ENCODE results near the gene NR3C2.

NR3C2 gene

GRCh38 chr4:148222991-148223660, 219.1 kb downstream of the NR3C2 start:
- DNase-seq (ENCODE audit: low spot score in 2 of 2) (no peak), ATAC-seq (no peak)
- Mint-ChIP-seq H3K4me3 (no peak overlapping the region), H3K27ac (no peak overlapping the region), H3K36me3 (no peaks in the 10 kb centered on the region), H3K9me3 (no peaks in the 10 kb centered on the region), H3K4me1 (peaks cover 6% of the 10 kb centered on the region)

DNA sequence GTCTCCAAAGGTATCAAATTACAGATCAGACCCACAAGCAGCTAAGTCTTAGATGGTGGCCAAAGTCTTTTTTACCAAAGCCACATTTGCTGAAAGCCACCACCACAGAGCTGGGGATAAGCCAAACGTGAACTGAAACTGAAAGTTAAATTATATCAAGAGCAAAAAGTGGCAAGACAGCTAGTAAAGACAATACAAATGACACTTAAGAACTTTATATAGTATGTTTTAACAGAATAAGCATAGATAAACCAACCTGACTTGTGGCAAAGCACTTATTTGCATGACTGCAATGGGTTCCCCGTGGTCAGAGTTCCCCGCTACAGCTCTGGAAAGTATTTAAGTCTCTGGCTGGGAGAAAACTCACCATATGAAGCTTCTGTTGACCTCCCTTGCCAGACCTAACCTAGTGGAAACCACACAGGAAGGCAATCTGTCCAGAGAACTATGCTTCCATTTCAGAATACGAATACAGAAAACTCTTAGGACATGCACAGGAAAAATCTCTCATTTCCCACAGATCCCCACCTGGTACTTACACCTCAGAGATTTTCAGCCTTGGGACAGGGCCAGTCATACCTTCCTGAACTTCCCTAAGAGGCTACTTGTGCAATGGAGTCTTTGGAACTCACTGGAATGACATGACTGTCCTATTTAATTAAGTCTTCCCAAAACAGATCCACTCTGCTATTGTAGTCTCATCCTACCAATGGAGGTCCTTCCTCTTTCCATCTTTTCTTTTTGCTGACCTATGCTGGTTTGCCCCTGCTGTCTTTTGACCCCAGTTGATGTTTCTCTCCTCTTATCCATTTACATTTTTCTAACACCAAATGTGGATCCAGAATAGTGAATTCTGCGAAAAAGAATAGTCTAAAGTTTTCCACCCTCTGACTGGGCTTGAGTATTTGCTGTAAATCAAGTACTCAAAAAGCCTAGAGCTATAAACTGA, 225.1 kb downstream of the NR3C2 start:
- Mint-ChIP-seq H3K4me1 (peaks cover 22% of the 10 kb centered on the region), H3K36me3 (no peaks in the 10 kb centered on the region), H3K27ac (peak overlapping the region; percentile 66), H3K9me3 (no peaks in the 10 kb centered on the region), H3K4me3 (peak overlapping the region; percentile 55)
- ATAC-seq (peak; percentile 91), DNase-seq (ENCODE audit: low spot score in 2 of 2) (peak in 1 of 2 donors; percentile 53)

DNA sequence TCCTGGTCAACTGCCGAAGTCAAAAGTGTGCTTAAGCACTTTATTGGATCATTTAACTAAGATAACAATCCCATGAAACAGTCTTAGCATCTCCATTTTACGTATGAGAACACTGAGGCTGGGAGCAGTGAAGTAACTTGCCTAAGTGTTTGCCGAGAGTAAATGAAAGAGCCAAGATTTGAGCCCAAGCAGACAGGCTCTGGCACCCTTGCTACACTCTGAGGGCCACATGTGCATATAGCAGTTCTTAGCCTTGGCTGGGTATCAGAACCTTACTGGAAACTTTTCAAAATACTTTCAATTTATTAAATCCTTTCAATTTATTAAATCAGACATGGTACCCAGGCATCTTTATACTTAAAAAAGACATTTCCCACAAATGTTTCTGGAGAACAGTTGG, 225.9 kb downstream of the NR3C2 start:
- DNase-seq (ENCODE audit: low spot score in 2 of 2) (no peak), ATAC-seq (no peak)
- peak overlapping the region; percentile 55 for H3K4me3 Mint-ChIP-seq
- peak overlapping the region; percentile 66 for H3K27ac Mint-ChIP-seq
- no peaks in the 10 kb centered on the region for H3K9me3 Mint-ChIP-seq
- peaks cover 22% of the 10 kb centered on the region for H3K4me1 Mint-ChIP-seq
- no peaks in the 10 kb centered on the region for H3K36me3 Mint-ChIP-seq

DNA sequence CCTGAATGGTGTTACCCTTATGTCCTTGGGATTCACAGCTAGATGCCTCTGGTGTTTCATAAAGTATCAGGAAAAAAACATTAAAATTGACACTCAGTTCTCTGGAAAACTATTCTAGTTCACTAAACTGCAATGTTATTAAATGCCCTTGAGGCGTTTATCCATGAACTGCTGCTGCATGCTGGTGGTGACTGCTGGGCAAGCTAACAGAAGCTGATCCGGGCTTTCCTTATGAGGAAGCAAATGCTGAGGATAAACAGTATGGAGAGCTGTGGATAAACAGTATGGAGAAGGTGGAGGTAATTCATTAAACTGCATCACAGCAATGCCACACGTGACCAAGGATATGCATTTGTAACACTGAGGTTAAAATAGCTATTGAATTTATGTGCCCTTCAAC, 227.0 kb downstream of the NR3C2 start:
- ATAC-seq (no peak), DNase-seq (ENCODE audit: low spot score in 2 of 2) (no peak)
- Mint-ChIP-seq H3K4me1 (peaks cover 22% of the 10 kb centered on the region), H3K27ac (no peak overlapping the region), H3K4me3 (no peak overlapping the region), H3K9me3 (no peaks in the 10 kb centered on the region), H3K36me3 (no peaks in the 10 kb centered on the region)

DNA sequence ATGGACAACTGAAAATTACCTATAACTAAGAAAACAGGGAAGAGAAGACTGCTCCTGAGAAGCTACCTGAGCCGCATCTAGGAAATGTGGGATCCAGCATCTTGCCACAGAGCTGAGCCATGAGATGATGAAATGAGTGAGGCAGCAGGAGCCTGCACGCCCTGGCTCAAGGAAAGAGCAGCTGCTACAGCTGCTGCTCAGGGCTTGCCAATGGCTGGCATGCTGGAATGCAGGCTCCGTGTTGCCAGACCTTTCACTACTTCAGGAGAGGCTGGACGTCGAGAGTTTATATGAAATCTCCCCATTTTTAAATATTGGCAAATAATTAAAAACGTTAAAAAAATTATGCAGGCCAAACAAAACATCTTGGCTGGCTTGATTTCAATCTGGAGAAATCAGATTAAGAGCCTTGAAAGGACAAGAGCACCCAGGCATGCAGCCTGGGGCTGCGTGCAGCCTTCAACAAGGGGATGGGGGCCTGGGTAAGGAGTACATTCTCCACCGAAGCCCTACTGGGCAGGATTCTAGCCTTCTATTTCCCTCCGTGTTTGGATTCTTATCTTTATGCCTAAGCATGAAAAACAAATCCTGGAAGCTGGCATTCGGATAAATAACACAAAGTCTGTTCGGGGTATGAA, 227.6 kb downstream of the NR3C2 start:
- H3K4me1 Mint-ChIP-seq = peaks cover 25% of the 10 kb centered on the region
- no peak overlapping the region for H3K27ac Mint-ChIP-seq
- H3K9me3 Mint-ChIP-seq = no peaks in the 10 kb centered on the region
- DNase-seq (ENCODE audit: low spot score in 2 of 2) (no peak), ATAC-seq (no peak)
- no peak overlapping the region for H3K4me3 Mint-ChIP-seq
- H3K36me3 Mint-ChIP-seq = no peaks in the 10 kb centered on the region

DNA sequence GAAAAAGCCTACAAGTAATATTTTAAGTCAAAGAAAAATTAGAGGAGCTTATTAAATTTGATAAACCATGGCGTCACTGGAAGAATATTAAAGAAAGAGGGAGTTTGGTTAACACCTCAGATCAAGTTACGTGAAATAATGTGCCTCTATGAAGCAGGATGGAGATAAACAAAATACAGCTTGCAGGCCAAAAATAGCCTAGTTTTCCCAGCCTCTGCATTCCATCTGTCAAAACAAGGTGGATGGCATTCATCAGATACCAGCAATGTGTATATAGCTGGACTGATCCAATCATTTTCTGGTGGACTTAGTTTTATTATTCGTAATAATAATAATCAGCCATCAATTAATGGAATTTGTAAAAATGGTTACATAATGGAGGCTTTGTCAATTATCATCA, 230.7 kb downstream of the NR3C2 start:
- Mint-ChIP-seq H3K36me3 (no peaks in the 10 kb centered on the region), H3K4me3 (no peak overlapping the region)

GRCh38 chr4:148210661-148211060, 231.6 kb downstream of the NR3C2 start:
- no peaks in the 10 kb centered on the region for H3K36me3 Mint-ChIP-seq
- DNase-seq (ENCODE audit: low spot score in 2 of 2) (no peak), ATAC-seq (no peak)
- H3K27ac Mint-ChIP-seq = no peak overlapping the region
- H3K4me1 Mint-ChIP-seq = peaks cover 5% of the 10 kb centered on the region
- H3K4me3 Mint-ChIP-seq = no peak overlapping the region
- H3K9me3 Mint-ChIP-seq = no peaks in the 10 kb centered on the region

More for the DNA sequence above, 230.7 kb downstream of the NR3C2 start:
- DNase-seq (ENCODE audit: low spot score in 2 of 2) (no peak), ATAC-seq (no peak)
- Mint-ChIP-seq H3K27ac (no peak overlapping the region), H3K4me1 (peaks cover 8% of the 10 kb centered on the region), H3K9me3 (no peaks in the 10 kb centered on the region)

GRCh38 chr4:148207068-148207467, 235.1 kb downstream of the NR3C2 start:
- no peaks in the 10 kb centered on the region for H3K9me3 Mint-ChIP-seq

DNA sequence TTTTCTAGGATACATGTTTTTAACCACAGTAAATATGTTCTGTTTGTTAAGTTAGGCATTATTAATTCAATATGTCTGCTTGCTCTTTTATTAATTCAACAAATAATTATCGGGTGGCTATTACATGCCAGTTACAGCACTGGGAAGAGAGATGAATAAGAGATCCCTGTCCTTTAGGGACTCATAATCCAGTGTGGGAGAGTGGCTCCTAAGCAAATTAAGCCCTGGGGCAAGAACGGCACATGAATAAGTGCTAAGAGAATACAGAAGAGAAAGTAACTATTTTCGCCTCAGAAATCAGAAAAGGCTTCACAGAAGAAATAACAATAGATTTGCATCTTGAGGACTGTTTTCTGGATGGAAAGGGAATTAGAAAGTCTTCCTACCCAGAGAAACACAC, 236.7 kb downstream of the NR3C2 start:
- H3K27ac Mint-ChIP-seq = no peak overlapping the region
- no peaks in the 10 kb centered on the region for H3K36me3 Mint-ChIP-seq
- no peak overlapping the region for H3K4me3 Mint-ChIP-seq
- H3K9me3 Mint-ChIP-seq = no peaks in the 10 kb centered on the region
- no peak for ATAC-seq
- no peak for DNase-seq (ENCODE audit: low spot score in 2 of 2)
- H3K4me1 Mint-ChIP-seq = peaks cover 5% of the 10 kb centered on the region

More at GRCh38 chr4:148207068-148207467, 235.1 kb downstream of the NR3C2 start:
- ATAC-seq (no peak), DNase-seq (ENCODE audit: low spot score in 2 of 2) (no peak)
- Mint-ChIP-seq H3K36me3 (no peaks in the 10 kb centered on the region), H3K4me1 (peaks cover 5% of the 10 kb centered on the region), H3K27ac (no peak overlapping the region), H3K4me3 (no peak overlapping the region)

- H3K27ac Mint-ChIP-seq = no peak overlapping the region
- DNase-seq (ENCODE audit: low spot score in 2 of 2) (no peak), ATAC-seq (no peak)
- H3K9me3 Mint-ChIP-seq = no peaks in the 10 kb centered on the region
- peaks cover 5% of the 10 kb centered on the region for H3K4me1 Mint-ChIP-seq
- no peaks in the 10 kb centered on the region for H3K36me3 Mint-ChIP-seq
- H3K4me3 Mint-ChIP-seq = no peak overlapping the region
Observed at GRCh38 chr4:148204892-148205291, 237.3 kb downstream of the NR3C2 start.

- no peaks in the 10 kb centered on the region for H3K4me1 Mint-ChIP-seq
- no peak overlapping the region for H3K27ac Mint-ChIP-seq
- ATAC-seq (no peak), DNase-seq (ENCODE audit: low spot score in 2 of 2) (no peak)
- H3K9me3 Mint-ChIP-seq = no peaks in the 10 kb centered on the region
- H3K36me3 Mint-ChIP-seq = no peaks in the 10 kb centered on the region
- H3K4me3 Mint-ChIP-seq = no peak overlapping the region
Observed at GRCh38 chr4:148204171-148204570, 238.0 kb downstream of the NR3C2 start.

GRCh38 chr4:148203056-148203898, 238.9 kb downstream of the NR3C2 start:
- H3K4me1 Mint-ChIP-seq = no peaks in the 10 kb centered on the region
- H3K36me3 Mint-ChIP-seq = no peaks in the 10 kb centered on the region
- ATAC-seq (no peak), DNase-seq (ENCODE audit: low spot score in 2 of 2) (no peak)
- no peak overlapping the region for H3K4me3 Mint-ChIP-seq
- H3K9me3 Mint-ChIP-seq = no peaks in the 10 kb centered on the region
- H3K27ac Mint-ChIP-seq = no peak overlapping the region

GRCh38 chr4:148200960-148201359, 241.3 kb downstream of the NR3C2 start:
- Mint-ChIP-seq H3K27ac (no peak overlapping the region), H3K9me3 (no peaks in the 10 kb centered on the region), H3K4me3 (no peak overlapping the region), H3K36me3 (no peaks in the 10 kb centered on the region), H3K4me1 (no peaks in the 10 kb centered on the region)
- DNase-seq (ENCODE audit: low spot score in 2 of 2) (no peak), ATAC-seq (no peak)

GRCh38 chr4:148196164-148196563, 246.1 kb downstream of the NR3C2 start:
- H3K4me1 Mint-ChIP-seq = no peaks in the 10 kb centered on the region
- ATAC-seq = peak; percentile 76
- peaks cover 20% of the 10 kb centered on the region for H3K36me3 Mint-ChIP-seq
- no peak overlapping the region for H3K27ac Mint-ChIP-seq
- DNase-seq (ENCODE audit: low spot score in 2 of 2) = no peak
- no peak overlapping the region for H3K4me3 Mint-ChIP-seq
- H3K9me3 Mint-ChIP-seq = no peaks in the 10 kb centered on the region

GRCh38 chr4:148192526-148192925, 249.7 kb downstream of the NR3C2 start:
- Mint-ChIP-seq H3K36me3 (peaks cover 20% of the 10 kb centered on the region), H3K4me1 (no peaks in the 10 kb centered on the region), H3K27ac (no peak overlapping the region), H3K9me3 (peaks cover 4% of the 10 kb centered on the region), H3K4me3 (no peak overlapping the region)
- ATAC-seq (no peak), DNase-seq (ENCODE audit: low spot score in 2 of 2) (no peak)

Measured in stimulated activated effector memory CD8-positive, alpha-beta T cell treated with anti-CD3 and anti-CD28 coated beads, Interleukin-12 subunit alpha, Interleukin-12 subunit beta, amount 100 ng/mL, for 72 hours (primary cell).